ENCODE data around the gene CHPT1. TPM values are rescaled to one million over a fixed set of nuclear protein-coding genes. Genes with fewer than 3 reads are reported as not detected.

The CHPT1 gene
- 65.3 TPM for total RNA-seq
- long read RNA-seq, transcript CHPT1-205 (8 exons, 2,001 nt) = minor isoform, 15 of 160 reads
- long read RNA-seq, transcript CHPT1-201 (9 exons, 1,585 nt) = major isoform, 108 of 160 reads
- long read RNA-seq, partial matches to known transcripts = 6 of 160 reads
- long read RNA-seq, other reads (novel, unspliced or antisense) = 31 of 160 reads

GRCh38 chr12:101697197-101697929 is at the start of gene CHPT1:
TSS of gene CHPT1 (plus strand) at chr12:101697640. CDS start at chr12:101697862, 222 bp downstream.
- intact Hi-C loops (cut with DNase I) = no loop called here
- peak; percentile 87 for DNase-seq
- Histone ChIP-seq H3K27me3 (ENCODE audit: low read depth) (no peaks in the 10 kb centered on the region), H3K36me3 (no peaks in the 10 kb centered on the region), H3K4me3 (peak within 1 kb of the TSS; percentile 90), H3K27ac (peak within 1 kb of the TSS; percentile 89), H3K9me3 (no peaks in the 10 kb centered on the region), H3K4me1 (peaks cover 38% of the 10 kb centered on the region)
- TF ChIP-seq CTCF (IDR thresholded peaks at IDR 0.05) = no peak
- peak; percentile 82 to 85 for ATAC-seq

DNA sequence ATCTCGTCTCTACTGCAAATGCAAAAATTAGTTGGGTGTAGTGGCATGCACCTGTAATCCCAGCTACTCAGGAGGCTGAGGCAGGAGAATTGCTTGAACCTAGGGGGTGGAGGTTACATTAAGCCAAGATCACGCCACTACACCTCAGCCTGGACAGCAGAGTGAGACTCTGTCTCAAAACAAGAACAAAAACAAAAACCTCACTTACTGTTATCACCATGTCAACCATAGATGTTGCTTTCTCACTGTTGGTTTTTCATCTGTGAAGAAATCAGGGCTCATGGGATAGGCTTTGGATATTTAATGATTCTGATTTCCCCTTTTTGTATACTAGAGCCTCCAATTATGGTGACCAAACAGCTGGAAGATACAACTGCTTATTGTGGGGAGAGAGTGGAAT is 49.7 kb upstream of the CHPT1 start:
- peak in 1 of 2 donors; percentile 29 for ATAC-seq
- no peaks in the 10 kb centered on the region for H3K27me3 ChIP-seq (ENCODE audit: low read depth)
- no peak for TF ChIP-seq CTCF (IDR thresholded peaks at IDR 0.05)
- no peaks in the 10 kb centered on the region for H3K9me3 ChIP-seq
- no peak overlapping the region for H3K4me3 ChIP-seq
- no peak for DNase-seq
- no peaks in the 10 kb centered on the region for H3K36me3 ChIP-seq
- intact Hi-C loops (cut with DNase I) = no loop called here
- no peak overlapping the region for H3K27ac ChIP-seq
- no peaks in the 10 kb centered on the region for H3K4me1 ChIP-seq

DNA sequence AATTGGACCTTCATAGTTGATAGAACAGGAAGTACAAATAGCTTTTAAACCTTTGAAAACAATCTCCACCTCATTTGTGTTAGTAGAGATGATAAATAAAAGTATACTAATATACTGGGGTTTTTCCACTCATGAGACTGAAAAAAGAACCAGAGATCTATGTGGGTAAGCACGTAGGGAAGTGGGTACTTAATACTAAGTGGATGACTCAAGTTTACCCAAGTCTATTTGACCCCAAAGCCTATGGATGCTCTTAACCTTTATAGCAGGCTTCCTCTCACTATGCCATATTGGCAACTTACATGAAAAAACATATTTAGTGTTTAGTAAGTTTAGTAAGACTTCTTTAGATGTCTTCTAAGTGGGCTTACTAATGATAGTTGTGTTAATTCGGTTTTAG is 49.2 kb upstream of the CHPT1 start:
- ATAC-seq (peak; percentile 45 to 82), DNase-seq (no peak)
- Histone ChIP-seq H3K4me3 (no peak overlapping the region), H3K4me1 (no peaks in the 10 kb centered on the region), H3K27ac (no peak overlapping the region), H3K27me3 (ENCODE audit: low read depth) (no peaks in the 10 kb centered on the region), H3K36me3 (no peaks in the 10 kb centered on the region), H3K9me3 (no peaks in the 10 kb centered on the region)
- intact Hi-C loops (cut with DNase I) = no loop called here
- TF ChIP-seq CTCF (IDR thresholded peaks at IDR 0.05) = no peak

GRCh38 chr12:101650346-101651117 is 46.9 kb upstream of the CHPT1 start:
- Histone ChIP-seq H3K27me3 (ENCODE audit: low read depth) (no peaks in the 10 kb centered on the region), H3K4me3 (no peak overlapping the region), H3K36me3 (no peaks in the 10 kb centered on the region), H3K9me3 (no peaks in the 10 kb centered on the region), H3K27ac (no peak overlapping the region), H3K4me1 (no peaks in the 10 kb centered on the region)
- intact Hi-C loops (cut with DNase I) = no loop called here
- ATAC-seq = no peak
- no peak for DNase-seq
- no peak for TF ChIP-seq CTCF (IDR thresholded peaks at IDR 0.05)

GRCh38 chr12:101653030-101653429 is 44.4 kb upstream of the CHPT1 start:
- Histone ChIP-seq H3K27me3 (ENCODE audit: low read depth) (no peaks in the 10 kb centered on the region), H3K9me3 (no peaks in the 10 kb centered on the region), H3K36me3 (no peaks in the 10 kb centered on the region), H3K4me3 (no peak overlapping the region), H3K27ac (no peak overlapping the region), H3K4me1 (no peaks in the 10 kb centered on the region)
- no peak for DNase-seq
- no peak for ATAC-seq
- intact Hi-C loops (cut with DNase I) = no loop called here
- no peak for TF ChIP-seq CTCF (IDR thresholded peaks at IDR 0.05)

All from lower lobe of right lung (tissue), 2 donors.